ENCODE data around the gene ANKRD44.

ANKRD44 gene

DNA sequence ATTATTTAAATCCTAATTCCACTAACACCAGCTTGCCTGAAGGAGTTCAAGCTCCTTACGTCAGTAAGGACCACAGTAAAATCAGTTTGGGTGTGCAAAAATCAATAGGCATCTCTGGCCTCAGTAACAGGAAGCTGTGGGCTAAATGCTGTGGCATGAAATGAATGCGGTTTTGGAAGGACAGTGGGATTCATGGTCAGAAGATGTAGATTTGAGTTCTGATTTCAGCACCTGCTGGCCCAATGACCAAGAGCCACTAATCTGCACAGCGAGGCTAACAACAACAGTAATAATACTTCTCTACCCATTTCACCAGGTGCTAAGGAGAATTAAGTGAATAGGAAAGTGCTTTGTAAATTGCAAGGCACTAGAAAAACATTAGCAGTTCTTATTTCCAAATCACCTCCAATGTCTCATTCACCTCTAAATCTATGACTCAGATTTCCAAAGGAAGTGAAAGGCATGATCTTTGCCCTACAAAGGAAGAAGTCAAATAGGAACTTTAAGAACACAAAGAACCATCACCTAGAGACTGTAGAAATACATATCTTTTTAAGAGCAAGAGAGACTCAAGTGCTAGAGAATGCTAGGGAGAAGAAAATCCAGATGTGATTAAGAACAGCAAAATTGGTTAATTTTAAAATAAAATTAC lies 172.6 kb downstream of the ANKRD44 start:
- no peak for DNase-seq

DNA sequence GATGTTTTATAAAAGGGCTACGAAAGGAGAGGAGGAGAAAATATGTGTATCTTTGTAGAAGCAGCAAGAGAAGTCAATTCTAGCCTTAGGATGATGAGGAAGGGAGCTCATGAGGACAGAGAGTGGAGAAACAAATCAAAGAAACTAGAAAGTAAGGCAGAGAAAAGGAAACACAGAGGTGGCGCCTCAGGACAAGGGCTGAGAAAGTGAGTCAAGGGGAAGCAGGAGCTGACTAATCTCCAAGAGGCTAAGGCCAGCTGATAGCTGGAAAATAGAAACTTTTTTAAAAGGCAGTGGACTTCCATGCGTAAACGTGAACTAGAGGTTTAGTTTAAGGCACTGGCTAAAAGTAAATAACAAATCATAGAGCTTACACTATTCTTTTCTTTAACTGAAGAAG lies 173.3 kb downstream of the ANKRD44 start:
- DNase-seq: no peak

DNA sequence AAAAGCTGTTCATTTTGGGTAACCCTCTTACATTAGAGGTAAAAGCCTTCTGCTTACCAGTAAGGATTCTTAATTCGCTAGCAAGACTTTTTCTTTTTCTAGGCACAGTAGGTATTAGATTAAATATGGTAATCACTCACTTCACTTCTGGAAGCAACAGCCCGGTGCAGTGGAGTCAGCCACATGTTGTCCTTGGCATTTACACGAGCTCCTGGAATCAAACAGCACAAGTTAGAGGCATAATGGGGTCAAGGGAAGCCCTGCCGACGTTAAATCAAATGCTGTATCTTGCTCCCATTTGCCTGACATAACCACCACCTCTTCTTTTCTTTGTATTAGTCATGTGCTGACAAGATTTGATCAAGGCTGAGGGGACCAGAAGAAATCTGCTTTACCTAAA lies 174.1 kb downstream of the ANKRD44 start:
- DNase-seq: no peak

GRCh38 chr2:197135806-197136205 lies 174.8 kb downstream of the ANKRD44 start:
- DNase-seq: no peak

DNA sequence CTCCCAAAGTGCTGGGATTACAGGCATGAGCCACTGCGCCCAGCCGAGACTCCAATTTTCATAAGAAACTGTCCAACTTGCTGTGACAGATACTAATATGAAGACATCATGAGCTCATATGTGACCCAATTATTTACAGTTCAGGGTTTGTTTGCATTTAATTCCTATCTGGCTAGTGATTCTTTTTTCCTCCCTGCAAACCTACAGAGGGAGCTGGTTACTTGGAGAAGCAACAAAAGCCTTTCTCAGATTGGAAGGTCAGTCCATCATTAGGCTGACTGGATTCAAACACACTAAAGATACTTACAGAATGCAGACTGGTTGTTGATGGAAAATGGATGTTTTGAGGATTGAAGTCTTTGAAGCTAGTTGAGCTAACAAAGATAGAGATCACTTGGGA lies 176.4 kb downstream of the ANKRD44 start:
- DNase-seq: no peak

GRCh38 chr2:197131558-197131855 lies 179.1 kb downstream of the ANKRD44 start:
- DNase-seq: no peak

- DNase-seq: no peak
Measured at GRCh38 chr2:197130318-197130717, 180.3 kb downstream of the ANKRD44 start.

DNA sequence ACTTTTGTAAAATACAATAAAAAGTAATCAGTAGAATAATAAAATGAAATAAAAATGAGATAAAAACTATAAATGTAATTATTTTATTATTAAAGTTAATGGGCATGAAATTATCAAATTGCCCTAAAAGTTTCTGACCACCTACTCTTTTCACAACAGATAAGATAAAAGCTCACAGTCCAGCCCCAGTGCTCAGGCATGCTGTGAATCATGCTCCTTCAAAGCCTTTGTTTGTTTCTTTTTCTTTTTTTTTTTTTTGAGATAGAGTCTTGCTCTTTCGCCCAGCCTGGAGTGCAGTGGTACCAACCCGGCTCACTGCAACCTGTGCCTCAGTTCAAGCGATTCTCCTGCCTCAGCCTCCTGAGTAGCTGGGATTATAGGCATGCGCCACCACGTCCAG lies 181.7 kb downstream of the ANKRD44 start:
- DNase-seq: no peak

DNA sequence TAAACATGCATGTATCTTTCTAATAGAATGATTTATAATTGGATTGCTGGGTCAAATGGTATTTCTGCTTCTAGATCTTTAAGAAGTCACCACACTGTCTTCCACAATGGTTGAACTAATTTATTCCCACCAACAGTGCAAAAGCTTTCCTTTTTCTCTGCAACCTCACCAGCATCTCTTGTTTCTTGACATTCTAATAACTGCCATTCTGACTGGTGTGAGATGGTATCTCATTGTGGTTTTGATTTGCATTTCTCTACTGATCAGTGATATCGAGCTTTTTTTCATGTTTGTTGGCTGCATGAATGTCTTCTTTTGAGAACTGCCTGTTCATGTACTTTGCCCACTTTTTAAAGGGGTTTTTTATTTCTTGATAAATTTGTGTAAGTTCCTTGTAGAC lies 182.5 kb downstream of the ANKRD44 start:
- no peak for DNase-seq

- DNase-seq: no peak
Measured at GRCh38 chr2:197126630-197127352, 183.8 kb downstream of the ANKRD44 start.

DNA sequence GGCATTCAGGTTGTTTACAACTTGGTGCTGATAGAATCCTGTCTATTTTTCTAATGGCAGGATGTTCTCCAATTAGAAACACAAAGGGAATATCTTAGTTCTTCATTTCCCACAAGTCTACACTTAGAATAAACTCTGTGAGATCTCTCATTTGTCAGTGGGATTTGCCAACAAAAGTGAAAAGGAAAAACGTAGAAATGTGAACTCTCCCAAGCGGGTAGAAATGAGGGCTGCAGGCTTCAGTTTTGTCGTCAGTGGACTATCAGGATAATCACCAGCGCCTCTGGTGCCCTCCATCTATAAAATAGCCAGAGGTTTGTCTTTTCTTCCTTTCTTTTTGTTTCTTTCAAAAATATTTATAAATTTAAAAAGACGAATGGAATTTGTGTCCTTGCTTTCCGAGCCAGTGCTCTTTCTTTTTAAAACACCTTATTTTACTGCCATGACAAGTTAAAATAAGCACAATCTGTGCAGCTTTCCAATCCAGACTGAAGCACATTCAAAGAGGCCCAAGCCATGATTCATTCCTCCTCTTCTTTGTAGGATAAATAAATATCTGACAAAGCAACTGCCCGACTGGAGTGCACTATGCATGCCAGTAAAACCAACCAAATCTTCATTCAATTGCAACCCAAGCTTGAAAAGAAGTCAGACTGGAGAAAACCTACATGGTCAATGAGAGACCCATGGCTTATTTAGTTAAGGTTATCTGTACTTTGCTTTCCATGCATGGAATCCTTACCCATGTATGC lies 185.8 kb downstream of the ANKRD44 start:
- DNase-seq: no peak

GRCh38 chr2:197122821-197123220 lies 187.8 kb downstream of the ANKRD44 start:
- DNase-seq: no peak

DNA sequence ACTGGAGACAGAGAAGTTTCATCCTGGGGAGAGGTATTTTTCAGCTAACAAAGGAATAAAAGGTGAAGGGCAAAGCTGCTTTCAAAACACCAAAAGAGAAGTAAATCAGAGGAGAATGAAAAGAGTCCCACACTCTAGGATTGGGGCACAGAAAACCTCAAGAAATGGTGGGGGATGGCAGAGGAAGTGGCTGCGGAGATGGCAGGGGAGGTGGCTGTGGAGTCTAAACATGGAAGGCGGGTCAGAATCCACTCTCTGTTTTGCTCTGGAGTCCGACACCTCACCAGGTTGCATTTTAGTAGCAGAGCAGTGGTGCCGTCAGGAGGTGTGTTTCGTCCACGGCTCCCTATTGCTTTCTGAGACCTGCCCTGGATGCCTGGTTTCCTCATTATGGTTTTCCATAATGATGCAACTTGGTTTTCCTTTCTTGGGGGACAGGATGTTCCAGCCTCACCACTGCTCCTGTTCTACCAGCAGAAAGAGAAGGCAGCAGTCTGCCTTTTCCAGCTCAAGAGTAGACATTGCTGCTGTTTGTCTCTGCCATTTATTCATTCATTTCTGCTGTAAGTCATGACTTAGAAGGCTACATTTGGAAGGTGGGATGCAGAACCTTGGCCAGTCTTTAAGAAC lies 188.7 kb downstream of the ANKRD44 start:
- DNase-seq: no peak

DNA sequence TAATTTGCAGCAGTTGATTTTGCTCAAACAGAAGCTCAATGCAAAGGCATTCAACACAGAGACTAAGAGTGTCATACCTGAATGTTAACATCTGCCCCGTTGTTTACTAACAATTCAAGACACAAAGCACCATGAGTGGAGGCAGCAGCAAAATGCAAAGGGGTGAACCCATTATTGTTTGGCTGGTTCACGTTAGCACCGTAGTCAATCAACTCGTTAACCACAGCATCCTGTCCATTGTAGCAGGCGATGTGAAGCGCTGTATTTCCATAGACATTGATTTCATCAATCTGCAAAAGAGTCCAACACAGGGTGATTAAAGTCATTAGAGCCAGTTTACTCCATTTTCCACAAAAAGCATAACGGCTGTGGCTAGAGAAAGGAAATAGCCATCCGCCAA lies 189.3 kb downstream of the ANKRD44 start:
- no peak for DNase-seq

DNA sequence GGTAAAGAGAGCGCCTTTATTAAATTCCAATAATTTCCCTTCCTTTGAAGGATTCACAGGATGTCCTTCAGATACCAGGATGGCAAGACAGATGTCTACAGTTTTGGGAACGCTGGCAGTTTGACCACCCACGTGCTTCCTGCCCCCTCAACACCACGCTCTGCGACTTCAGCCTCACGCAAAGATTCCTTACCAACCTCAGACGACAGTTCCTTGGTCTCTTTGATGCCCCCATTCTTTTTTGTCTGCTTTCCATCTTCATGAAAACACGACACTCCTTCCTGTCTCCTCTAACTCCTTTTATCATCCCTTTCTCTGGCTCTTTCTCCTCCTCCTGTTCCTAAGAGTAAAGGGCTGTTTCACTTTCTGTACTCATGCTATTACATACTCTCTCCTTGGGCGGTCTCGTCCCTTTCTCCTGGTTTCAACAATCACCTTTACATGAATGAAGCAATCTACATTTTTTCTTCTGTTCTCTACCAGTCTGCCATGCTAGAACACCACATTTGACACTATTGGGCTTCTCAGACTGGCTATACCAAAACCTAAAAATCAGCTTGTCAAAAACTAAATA lies 194.2 kb downstream of the ANKRD44 start:
- DNase-seq: no peak

DNA sequence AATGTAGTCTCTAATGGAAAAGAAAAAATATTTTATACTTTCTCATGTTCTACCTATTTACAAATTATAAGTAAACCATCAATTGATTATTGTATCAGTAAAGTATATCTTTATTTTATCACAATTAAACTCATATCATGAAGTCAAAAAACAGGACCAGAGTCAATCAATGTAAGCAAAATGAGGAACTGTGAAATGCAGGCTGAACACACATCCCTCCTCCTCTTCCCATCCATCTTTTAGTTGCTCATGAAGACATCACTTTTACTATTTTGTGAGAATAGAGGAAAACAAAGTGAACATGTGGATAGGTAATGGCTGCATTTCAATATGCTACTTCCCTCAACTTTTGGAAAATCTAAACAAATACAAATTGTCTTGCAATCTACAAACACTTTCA lies 195.3 kb downstream of the ANKRD44 start:
- no peak for DNase-seq

- no peak for DNase-seq
Measured at GRCh38 chr2:197113275-197113711, 197.3 kb downstream of the ANKRD44 start.

GRCh38 chr2:197109326-197109725 lies 201.3 kb downstream of the ANKRD44 start:
- no peak for DNase-seq

DNA sequence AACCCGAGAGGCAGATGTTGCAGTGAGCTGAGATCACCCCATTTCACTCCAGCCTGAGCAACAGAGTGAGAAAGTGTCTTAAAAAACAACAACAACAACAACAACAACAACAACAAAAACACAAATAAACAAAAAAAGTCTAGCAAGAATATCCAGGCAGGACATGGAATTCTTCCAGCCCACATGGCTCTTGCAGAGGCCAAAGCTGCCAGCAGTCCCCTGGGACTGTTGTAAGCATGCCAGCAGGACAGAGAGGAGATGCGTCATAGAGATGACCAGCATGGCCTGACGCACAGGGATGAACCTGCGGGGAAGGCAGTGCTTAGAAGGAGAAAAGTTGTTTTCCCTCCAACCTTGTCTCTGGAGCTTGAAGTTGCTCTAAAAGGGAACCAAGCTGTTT lies 201.8 kb downstream of the ANKRD44 start:
- no peak for DNase-seq

- no peak for DNase-seq
Measured at GRCh38 chr2:197107291-197108269, 203.0 kb downstream of the ANKRD44 start.

DNA sequence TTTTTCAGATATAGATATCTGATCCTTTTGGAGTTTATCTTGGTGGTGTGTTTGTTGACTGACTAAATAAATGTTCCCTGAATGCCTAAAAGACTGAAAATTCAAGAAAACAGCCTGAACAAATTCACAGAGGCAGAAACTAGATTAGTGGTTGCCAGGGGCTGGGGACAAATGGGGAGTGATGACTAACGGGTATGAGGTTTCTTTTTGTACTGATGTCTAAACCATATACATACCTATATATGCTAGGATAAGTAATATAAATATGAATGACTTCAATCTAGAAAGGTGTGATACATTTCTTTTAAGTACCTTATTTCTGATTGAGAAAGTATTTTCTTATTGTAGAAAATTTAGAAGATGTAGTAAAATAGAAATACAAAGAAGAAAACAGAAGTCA lies 207.2 kb downstream of the ANKRD44 start:
- DNase-seq: no peak

DNA sequence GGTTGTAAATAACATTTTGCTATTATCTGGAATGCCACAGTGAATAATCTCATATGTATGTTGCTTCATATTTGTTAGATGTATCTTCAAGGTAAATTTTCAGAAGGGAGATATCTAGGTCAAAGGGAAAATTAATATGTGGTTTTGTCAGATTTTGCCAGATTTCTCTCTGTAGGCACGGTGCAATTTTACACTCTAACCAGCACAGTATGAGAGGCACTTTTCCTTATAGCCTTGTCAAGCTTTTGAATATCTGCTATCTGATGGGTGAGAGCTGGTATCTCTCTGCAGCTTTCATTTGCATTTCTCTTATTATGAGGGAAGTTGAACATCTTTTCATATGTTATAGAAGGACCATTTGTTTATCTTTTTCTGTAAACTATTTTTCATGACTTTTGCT lies 208.3 kb downstream of the ANKRD44 start:
- no peak for DNase-seq

Measured in activated CD4-positive, alpha-beta T cell treated with anti-CD3 and anti-CD28 coated beads for 1 hour (primary cell).